ENCODE results near the gene MAP3K9.

- TF ChIP-seq USF2 (CRISPR knock-in tag; IDR thresholded peaks at IDR 0.05) (no peak), ARID4B (CRISPR knock-in tag; IDR thresholded peaks at IDR 0.05; ENCODE audit: borderline replicate concordance) (no peak)
Measured at GRCh38 chr14:70847406-70848090, 38.2 kb upstream of the MAP3K9 start.

All from WTC11 (cell line).